Activated gamma-delta T cell treated with anti-CD3 and anti-CD28 coated beads, Interleukin-2, amount 50 U/mL, for 16 hours (primary cell): Measurements from ENCODE around the gene MRM1.

Source experiments
- DNase-seq: peaks from one replicate; pipeline ENCODE4 v3.0.0-alpha.2; 2020; ENCODE audit warnings: low read depth

The MRM1 gene

GRCh38 chr17:36632916-36633771 lies 31.8 kb downstream of the MRM1 start:
- DNase-seq, result no peak

- no peak for DNase-seq
Measured at GRCh38 chr17:36640346-36640745, 39.0 kb downstream of the MRM1 start.

GRCh38 chr17:36640836-36641235 lies 39.5 kb downstream of the MRM1 start:
- no peak for DNase-seq

- no peak for DNase-seq
Measured at GRCh38 chr17:36641331-36641876, 40.0 kb downstream of the MRM1 start.

GRCh38 chr17:36641877-36642845 lies 40.8 kb downstream of the MRM1 start:
- no peak for DNase-seq

- no peak for DNase-seq
Measured at GRCh38 chr17:36643086-36643685, 41.8 kb downstream of the MRM1 start.

- DNase-seq, result no peak
Measured at GRCh38 chr17:36645422-36645821, 44.0 kb downstream of the MRM1 start.

GRCh38 chr17:36647636-36648035 lies 46.3 kb downstream of the MRM1 start:
- DNase-seq, result no peak

GRCh38 chr17:36650096-36650775 lies 48.9 kb downstream of the MRM1 start:
- no peak for DNase-seq

GRCh38 chr17:36653374-36653773 lies 52.0 kb downstream of the MRM1 start:
- DNase-seq, result no peak

GRCh38 chr17:36653856-36654255 lies 52.5 kb downstream of the MRM1 start:
- DNase-seq, result no peak

GRCh38 chr17:36655726-36656125 lies 54.3 kb downstream of the MRM1 start:
- no peak for DNase-seq

- no peak for DNase-seq
Measured at GRCh38 chr17:36657390-36657762, 56.0 kb downstream of the MRM1 start.

- DNase-seq, result no peak
Measured at GRCh38 chr17:36657763-36658490, 56.5 kb downstream of the MRM1 start.
